GM12865 (cell line): ENCODE data around the gene DROSHA.

Source experiments
- DNase-seq: peaks from one replicate; pipeline ENCODE4 v3.0.0; 2010; ENCODE audit warnings: low read depth
- H3K4me3 ChIP-seq: 2 replicates; pipeline ENCODE4 v1.5.1; 2011; ENCODE audit warnings: mild to moderate bottlenecking, low read depth, low read length, control low read depth
- TF ChIP-seq, protein P1 (sequence below): IDR thresholded peaks from 2 replicates; pipeline ENCODE4 v1.5.1; 2011; ENCODE audit warnings: low read length, control low read depth, low read depth, inconsistent platforms; ENCODE audit not compliant: insufficient read depth; ENCODE audit errors: missing control alignments

DROSHA gene

DNA sequence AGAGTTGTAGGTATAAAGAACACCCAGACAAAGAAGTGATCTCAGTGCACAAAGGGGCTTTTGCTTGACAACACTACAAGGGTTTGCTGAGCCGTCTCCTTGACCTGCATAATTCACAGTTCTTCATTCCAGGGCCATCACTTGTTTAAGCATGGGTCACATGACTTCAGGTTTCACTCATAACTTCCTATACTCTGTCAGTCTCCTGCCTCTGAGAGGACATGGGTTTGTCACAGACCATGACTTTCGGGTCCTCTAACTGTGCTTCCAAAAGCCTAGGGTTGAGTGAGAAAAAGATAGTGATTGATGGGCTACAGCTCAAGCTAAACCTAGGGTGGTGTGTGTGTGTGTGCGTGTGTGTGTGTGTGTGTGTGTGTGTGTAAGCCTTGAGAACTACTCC lies 172.1 kb downstream of the DROSHA start:
- TF ChIP-seq, protein P1, sequence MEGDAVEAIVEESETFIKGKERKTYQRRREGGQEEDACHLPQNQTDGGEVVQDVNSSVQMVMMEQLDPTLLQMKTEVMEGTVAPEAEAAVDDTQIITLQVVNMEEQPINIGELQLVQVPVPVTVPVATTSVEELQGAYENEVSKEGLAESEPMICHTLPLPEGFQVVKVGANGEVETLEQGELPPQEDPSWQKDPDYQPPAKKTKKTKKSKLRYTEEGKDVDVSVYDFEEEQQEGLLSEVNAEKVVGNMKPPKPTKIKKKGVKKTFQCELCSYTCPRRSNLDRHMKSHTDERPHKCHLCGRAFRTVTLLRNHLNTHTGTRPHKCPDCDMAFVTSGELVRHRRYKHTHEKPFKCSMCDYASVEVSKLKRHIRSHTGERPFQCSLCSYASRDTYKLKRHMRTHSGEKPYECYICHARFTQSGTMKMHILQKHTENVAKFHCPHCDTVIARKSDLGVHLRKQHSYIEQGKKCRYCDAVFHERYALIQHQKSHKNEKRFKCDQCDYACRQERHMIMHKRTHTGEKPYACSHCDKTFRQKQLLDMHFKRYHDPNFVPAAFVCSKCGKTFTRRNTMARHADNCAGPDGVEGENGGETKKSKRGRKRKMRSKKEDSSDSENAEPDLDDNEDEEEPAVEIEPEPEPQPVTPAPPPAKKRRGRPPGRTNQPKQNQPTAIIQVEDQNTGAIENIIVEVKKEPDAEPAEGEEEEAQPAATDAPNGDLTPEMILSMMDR: no peak
- H3K4me3 ChIP-seq: no peak overlapping the region
- DNase-seq: no peak

DNA sequence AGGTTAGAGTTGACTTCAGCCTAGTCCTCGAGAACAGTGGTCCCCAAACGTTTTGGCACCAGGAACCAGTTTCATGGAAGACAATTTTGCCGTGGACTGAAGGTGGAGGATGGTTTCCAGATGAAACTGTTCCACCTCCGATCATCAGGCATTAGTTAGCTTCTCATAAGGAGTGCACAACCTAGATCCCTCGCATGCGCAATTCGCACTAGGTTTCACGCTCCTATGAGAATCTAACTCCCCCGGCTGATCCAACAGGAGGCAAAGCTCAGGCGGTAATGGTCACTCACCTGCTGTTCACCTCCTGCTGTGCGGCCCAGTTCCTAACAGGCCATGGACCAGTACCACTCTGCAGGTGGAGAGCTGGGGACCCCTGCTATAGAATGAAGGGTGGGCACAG lies 174.9 kb downstream of the DROSHA start:
- H3K4me3 ChIP-seq: no peak overlapping the region
- TF ChIP-seq, protein P1: no peak
- DNase-seq: no peak

DNA sequence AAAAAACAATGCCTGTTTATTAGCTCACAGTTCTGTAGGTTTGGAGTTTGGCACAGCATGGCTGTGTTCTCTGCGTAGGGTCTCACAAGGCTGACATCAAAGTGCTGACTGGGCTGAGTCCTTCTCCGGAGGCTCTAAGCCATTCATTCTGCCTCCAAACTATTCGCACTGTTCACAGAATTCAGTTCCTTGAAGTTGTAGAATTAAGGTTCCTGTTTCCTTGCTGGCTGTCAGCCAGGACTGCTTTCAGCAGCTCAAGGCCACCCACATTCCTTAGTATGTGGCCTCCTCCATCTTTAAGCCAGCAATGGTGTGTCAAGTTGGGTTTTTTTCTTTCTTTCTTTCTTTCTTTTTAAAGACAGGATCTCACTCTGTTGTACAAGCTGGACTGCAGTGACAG lies 176.6 kb downstream of the DROSHA start:
- TF ChIP-seq, protein P1: no peak
- no peak for DNase-seq
- H3K4me3 ChIP-seq: no peak overlapping the region
